ENCODE measurements around the gene RHOH. TPM values are rescaled to one million over a fixed set of nuclear protein-coding genes. Genes with fewer than 3 reads are reported as not detected.

Gene RHOH
- total and polyA plus RNA-seq, 9 of the 15 experiments (the other 6 are each of a cell fraction or from before 2014, with no cell fraction given): 14.3 to 37.7 (median 23.2) TPM

DNA sequence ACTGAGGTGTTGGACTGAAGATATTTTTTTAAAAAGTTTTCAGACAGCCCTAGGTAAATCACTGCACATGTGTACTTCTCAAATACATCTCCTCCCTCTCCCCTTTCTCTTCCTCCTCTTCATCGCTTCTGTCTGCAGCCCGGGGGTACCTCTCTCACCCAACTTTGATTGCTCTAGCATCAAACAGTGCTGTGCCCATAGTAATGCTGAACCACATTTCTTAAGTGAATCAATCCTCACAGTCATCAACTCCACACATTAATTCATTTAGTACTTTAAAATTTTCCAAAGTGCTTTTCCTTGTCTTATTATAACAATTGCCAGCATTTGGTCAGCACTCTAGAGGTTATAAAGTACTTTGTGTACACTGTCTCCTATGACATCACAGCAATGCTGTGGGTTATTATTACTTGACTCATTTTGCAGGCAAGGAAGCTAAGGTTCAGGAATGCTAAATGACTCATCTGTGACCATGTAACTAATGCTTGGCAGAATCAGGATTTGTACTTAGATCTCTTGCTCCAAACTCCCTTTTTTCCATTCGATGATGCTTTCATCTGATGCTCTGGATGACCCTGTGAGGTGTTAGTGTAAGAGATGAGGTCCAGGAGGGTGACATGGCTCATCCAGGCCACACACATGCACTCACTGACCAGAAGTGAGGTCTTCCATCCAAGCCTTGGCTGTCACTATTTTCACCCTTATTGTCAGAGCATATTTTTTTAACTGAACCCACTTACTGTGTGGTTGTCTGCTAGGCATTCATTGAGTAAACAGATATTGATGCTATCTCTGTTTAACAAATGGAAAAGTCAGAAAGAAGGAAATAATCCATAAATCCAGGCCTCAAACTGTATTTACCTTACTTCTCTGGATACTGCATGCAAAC, 58.8 kb downstream of the RHOH start:
- intact Hi-C loops (cut with micrococcal nuclease): no loop called here
- TF ChIP-seq ZBED1 (IDR thresholded peaks at IDR 0.05) (no peak), CBFA2T2 (conservative IDR thresholded peaks at IDR 0.05) (no peak), MITF (IDR thresholded peaks at IDR 0.05) (no peak), TAL1 (IDR thresholded peaks at IDR 0.05) (no peak), MGA (IDR thresholded peaks at IDR 0.05) (no peak), MED1 (CRISPR knock-in tag; IDR thresholded peaks at IDR 0.05; ENCODE audit: borderline replicate concordance) (no peak)
- TF ChIP-seq, protein P1, sequence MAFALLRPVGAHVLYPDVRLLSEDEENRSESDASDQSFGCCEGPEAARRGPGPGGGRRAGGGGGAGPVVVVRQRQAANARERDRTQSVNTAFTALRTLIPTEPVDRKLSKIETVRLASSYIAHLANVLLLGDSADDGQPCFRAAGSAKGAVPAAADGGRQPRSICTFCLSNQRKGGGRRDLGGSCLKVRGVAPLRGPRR (CRISPR knock-in tag; IDR thresholded peaks at IDR 0.05): no peak

More for the DNA sequence above, 58.8 kb downstream of the RHOH start:
- POLR2A ChIA-PET: interaction anchor here (0.6 to 1.0 kb wide), 2 partner anchors 11 to 1895 kb away, joined by 3 read pairs; no protein-coding TSS in a partner anchor
- ATAC-seq (no peak), FAIRE-seq (peak; percentile 51), DNase-seq (ENCODE audit: extremely low read depth in 1 of 4, low spot score in 3 of 4) (peak in 1 of 4 experiments; percentile 23)
- Histone ChIP-seq H3K36me3 (ENCODE audit: control insufficient read depth, insufficient read depth, low read length) (no peaks in the 10 kb centered on the region), H3K9me1 (ENCODE audit: control insufficient read depth, insufficient read depth, low read length) (no peaks in the 10 kb centered on the region), H4K20me1 (replicated peaks; ENCODE audit: control insufficient read depth, insufficient read depth, low read length) (no peaks in the 10 kb centered on the region), H3K4me2 (ENCODE audit: insufficient read depth, low read length) (no peak overlapping the region), H3K4me1 (replicated peaks in 1 of 2; ENCODE audit: control insufficient read depth in 2 of 2, insufficient read depth in 2 of 2, low read length in 2 of 2) (no peaks in the 10 kb centered on the region; a peak in 1 of 5 replicates), H3K9ac (ENCODE audit: insufficient read depth in 1 of 2, low read depth in 2 of 2, low read length in 2 of 2) (no peak overlapping the region), H2AFZ (ENCODE audit: low read depth, low read length) (no peak overlapping the region), H3K79me2 (ENCODE audit: control insufficient read depth, insufficient read depth, low read length) (no peaks in the 10 kb centered on the region), H3K27me3 (ENCODE audit: control insufficient read depth in 2 of 2, insufficient read depth in 2 of 2, low read length in 2 of 2) (no peaks in the 10 kb centered on the region), H3K9me3 (replicated peaks; ENCODE audit: control insufficient read depth, insufficient read depth, low read depth, low read length) (no peaks in the 10 kb centered on the region), H3K4me3 (no peak overlapping the region), H3K27ac (ENCODE audit: extremely low read depth, low read depth, low read length) (no peak overlapping the region)
- WGBS (ENCODE audit: insufficient coverage, low coverage, missing lambda C conversion rate): 24% methylated on average over 3 of the region's 3 CpGs
- CTCF ChIA-PET (ENCODE audit: low intra/inter-chr PET ratio): no interaction called here
- in situ Hi-C loops (cut with MboI): no loop called here
- BruUV-seq (replicated peaks): no TSS peak

Measured in K562 (cell line).